Transverse colon (tissue), 4 donors: Measurements from ENCODE around the gene XAGE1A.
"Not testable (repeated sequence)": the region's sequence is repeated elsewhere in the genome, so short reads cannot be mapped to it uniquely, and the experiment has no call there.

Experiments used
- CTCF ChIP-seq, 5 experiments: fragments of 200-600 bp in 3 of 5; fragments of 450-650 bp in 2 of 5; sonication (generic) in 3 of 5; IDR thresholded peaks; 1 replicate in 2 of 5; 2 replicates in 3 of 5; pipeline ENCODE4 v1.5.1; 2016 to 2017; ENCODE audit warnings: antibody characterized with exemption in 5 of 5, inconsistent platforms in 3 of 5, mild to moderate bottlenecking in 2 of 5, moderate library complexity in 1 of 5
- EP300 ChIP-seq: sonication (generic); formaldehyde crosslinking; IDR thresholded peaks from one replicate; pipeline ENCODE4 v1.6.1; 2017; ENCODE audit warnings: antibody characterized with exemption, low read depth
- POLR2A ChIP-seq: fragments of 450-650 bp; IDR thresholded peaks from one replicate; pipeline ENCODE4 v1.6.1; 2016; ENCODE audit warnings: antibody characterized with exemption, mild to moderate bottlenecking, moderate library complexity
- POLR2AphosphoS5 ChIP-seq, 3 donors: sonication (generic); formaldehyde crosslinking; IDR thresholded peaks; one replicate each; pipeline ENCODE4 v1.6.1; 2016; ENCODE audit warnings: antibody characterized with exemption in 3 of 3

GRCh38 chrX:52516110-52516986 is 20.7 kb downstream of the XAGE1A start:
- not testable (repeated sequence) for TF ChIP-seq CTCF (IDR thresholded peaks at IDR 0.05); POLR2A; EP300; POLR2AphosphoS5 (IDR thresholded peaks at IDR 0.05)
